Hematopoietic multipotent progenitor cell (in vitro differentiated cells): ENCODE measurements around the gene CCDC179. TPM values are rescaled to one million over a fixed set of nuclear protein-coding genes. Genes with fewer than 3 reads are reported as not detected.

Source experiments
- DNase-seq, 3 donors: peaks; one replicate each; pipeline ENCODE4 v3.0.0-alpha.2; 2011 to 2015; ENCODE audit warnings: low read depth in 2 of 3, low spot score in 2 of 3
- total RNA-seq: library from RNA; depleted of rRNA; stranded (reverse); fragments of >200 nt; gene quantifications from one replicate; pipeline ENCODE4 v1.2.3, GENCODE V29; 2012

Gene CCDC179
- total RNA-seq: not detected

DNA sequence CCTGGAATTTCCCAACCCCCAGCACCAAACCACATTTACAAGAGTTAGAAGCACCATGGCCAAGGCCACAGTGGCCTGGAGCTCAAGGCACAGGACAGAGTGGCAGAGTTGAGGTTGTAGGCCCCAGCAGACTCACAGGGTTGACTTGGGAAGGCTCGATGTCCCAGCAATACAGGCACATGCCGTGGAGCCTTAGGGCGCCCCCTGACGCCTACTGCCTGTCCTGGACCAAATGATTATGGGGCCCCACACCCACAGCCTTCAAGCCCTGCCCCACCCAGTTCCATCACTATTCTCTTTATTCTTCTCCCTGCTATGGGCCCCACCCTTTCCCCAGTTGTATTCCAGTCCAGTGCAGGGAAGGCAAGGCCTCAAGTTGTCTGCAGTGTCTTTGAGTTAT lies at the start of gene CCDC179:
Gene CCDC179, minus strand, starts transcription at position 234 of the 400 bp plus-strand sequence. Its CDS starts 53 bp downstream, at position 181.
- DNase-seq: no peak

GRCh38 chr11:22903782-22904181 lies 43.5 kb upstream of the CCDC179 start:
- no peak for DNase-seq

DNA sequence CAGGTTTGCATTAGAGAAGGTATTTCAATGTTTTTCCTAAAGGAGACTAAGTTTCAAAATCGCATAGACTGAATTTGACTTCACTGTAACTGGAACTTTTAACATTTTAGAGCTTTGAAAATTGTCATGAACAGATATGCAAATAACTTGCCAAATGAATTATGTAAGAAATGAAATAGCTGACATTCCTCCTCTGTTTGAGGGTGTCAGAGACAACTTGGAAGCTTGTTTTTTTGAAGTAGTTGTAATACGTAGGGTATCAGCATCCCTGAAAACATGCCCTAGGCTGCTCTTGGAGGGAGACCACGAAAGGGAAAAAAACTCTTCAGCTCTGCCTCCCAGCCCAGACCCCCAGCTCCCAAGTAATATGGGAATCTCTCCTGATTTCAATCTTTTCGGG lies 41.3 kb upstream of the CCDC179 start:
- no peak for DNase-seq

- DNase-seq: no peak
Measured at GRCh38 chr11:22900764-22901486, 40.7 kb upstream of the CCDC179 start.

DNA sequence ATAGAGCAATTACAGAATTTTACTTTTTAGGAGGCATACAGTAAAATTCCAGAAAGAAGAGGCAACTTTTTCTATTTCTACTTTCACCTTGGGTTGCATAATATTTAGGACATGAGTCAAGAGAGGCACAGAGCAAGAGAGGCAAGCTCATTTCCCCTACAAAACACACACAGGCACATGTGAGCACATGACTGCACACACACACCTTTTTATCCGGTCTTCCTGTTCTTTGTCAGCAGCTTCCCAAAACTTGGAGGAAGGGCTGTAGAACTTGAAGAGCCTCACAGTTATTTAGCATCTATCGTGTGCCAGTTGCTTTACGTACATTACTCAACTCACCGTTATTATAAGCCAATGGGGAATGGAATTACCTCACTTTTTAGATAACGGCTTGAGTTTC lies 37.8 kb upstream of the CCDC179 start:
- DNase-seq: no peak

GRCh38 chr11:22890227-22890626 lies 30.0 kb upstream of the CCDC179 start:
- DNase-seq: no peak

- DNase-seq: no peak
Measured at GRCh38 chr11:22884217-22884616, 23.9 kb upstream of the CCDC179 start.

GRCh38 chr11:22879630-22880029 lies 19.4 kb upstream of the CCDC179 start:
- no peak for DNase-seq

DNA sequence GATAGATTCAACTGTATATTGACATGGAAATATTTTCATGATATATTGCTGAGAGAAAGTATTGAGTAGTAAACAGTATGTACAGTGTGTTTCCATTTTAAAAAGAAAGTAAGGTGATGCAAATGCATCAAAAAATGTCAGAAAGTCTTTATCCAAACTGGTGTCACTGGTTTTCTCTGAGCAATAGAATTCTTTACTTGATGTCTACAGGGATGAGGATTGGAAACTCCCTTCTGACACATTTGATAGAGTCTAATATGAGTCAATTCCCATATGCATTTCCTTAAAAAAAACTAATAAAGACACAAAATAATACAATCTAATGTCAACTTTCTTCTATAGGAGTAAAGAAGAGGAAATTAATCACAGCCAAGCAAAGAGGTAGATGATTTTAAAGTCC lies 18.3 kb upstream of the CCDC179 start:
- DNase-seq: no peak

- no peak for DNase-seq
Measured at GRCh38 chr11:22878039-22878438, 17.8 kb upstream of the CCDC179 start.

DNA sequence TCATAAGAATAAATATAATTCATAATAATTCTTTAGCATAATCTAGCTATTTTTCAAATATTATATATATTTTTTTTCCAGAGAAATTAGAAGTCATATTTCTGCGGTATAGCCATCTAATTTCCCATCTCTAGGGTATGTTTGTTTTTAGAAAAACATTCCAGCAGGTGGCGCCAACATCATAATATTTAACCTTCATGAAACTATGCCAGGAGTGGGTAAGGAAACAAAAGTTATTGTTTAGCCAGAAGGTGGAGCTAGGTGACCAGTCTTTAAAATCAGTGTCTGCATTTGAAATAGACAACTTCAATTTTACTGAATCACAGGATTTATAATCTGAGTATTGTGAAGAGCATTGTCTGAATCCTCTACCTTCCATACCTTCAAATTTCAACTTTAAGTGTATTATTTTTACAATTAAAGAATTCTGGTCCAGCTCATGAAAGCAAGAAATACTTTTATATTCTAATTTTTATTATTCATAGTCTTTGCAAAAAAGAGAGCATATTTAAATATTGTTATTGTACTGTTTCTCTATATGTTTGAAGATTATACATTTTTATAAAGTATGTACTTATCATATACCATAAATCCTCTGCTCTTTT lies 15.7 kb upstream of the CCDC179 start:
- peak; percentile 40 to 92 (median 78) for DNase-seq

DNA sequence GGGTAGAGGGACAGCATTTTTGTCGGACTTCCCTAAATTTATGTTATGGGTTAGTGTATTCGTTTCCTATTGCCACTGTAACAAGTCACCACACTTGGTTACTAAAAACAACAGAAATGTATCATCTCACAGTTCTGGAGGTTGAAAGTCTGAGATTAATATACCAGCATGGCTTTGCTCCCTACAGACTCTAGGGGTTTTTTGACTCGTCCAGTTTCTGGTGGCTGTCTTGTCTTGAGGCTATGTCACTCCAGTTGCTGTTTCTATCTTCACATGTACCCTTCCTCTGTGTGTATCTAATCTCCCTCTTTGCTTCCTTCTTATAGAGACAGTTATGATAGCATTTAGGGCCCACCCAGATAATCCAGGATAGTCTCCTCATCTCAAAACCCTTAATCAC lies 9.1 kb upstream of the CCDC179 start:
- no peak for DNase-seq

DNA sequence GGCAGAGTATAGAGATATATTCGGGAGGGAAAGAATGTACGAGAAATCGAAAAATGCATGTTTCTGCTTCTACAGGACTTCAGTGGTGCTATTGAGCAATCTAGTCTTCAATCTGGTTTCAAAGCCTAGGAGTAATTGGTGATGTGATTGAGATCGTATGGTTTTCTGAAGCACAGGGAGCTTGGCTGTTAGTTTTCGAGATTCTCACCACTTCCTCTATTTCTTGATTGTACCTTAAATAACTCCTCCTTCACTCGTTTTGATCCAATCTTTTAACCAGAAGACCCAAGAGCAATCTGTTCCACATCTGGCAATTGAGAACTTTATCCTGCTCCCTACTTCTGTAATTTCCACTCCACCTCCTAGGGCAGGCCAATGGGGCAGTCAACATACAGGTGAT lies 518 bp downstream of the CCDC179 start:
- DNase-seq: no peak

DNA sequence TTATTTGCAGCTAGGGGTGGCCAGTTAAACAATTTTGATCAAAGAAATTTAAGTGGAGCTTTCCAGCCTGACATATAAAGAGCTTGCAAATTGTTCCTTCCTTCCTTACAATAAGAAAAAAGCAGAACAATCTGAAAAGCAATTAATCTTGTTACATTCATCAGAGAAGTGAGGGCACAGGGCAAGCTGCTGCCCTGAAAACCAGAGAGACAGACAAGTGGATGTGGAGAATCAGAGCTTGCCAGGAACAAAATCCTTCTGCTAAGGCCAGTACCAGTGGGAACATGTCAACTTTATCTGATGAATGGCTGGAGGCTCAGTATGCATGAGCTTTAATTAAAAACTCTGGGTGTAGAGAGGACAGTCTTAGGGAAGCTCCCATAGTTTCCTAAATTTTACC lies 8.8 kb downstream of the CCDC179 start:
- peak in 1 of 3 donors; percentile 57 for DNase-seq

GRCh38 chr11:22846726-22847125 lies 13.5 kb downstream of the CCDC179 start:
- no peak for DNase-seq

DNA sequence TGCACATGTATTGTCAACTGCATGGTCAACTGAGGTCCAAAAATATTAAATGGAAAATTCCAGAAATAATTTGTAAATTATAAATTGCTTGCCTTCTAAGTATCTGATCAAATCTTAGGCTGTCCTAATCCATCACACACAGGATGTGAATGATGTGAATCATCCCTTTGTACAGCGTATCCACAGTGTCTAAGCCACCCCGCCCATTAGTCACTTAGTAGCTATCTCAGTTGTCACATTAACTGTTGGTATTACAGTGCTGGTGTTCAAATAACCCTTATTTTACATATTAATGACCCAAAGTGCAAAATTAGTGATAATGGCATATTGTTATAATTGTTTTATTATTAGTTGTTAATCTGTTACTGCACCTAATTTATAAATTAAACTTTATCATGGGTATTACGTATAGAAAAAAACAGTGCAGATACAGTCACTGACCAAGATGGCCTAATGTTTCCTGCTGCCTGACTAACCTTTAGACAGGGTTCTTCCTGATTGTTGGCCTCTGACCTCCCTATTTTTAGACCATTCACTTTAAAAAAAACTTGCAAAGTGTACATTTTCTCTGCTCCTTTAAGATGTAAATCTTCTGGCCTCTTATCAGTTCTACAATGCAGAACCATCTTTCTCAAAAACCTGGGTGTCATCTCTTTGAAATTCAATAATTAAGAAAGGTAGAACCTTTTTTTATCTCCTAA lies 27.8 kb downstream of the CCDC179 start:
- no peak for DNase-seq

GRCh38 chr11:22830082-22830414 lies 30.2 kb downstream of the CCDC179 start:
- DNase-seq: no peak

GRCh38 chr11:22829231-22830081 lies 30.8 kb downstream of the CCDC179 start, which contains the start of gene SVIP:
Gene SVIP, minus strand, starts transcription at chr11:22829801. Its CDS starts 53 bp downstream, at chr11:22829748.
- peak; percentile 85 to 99 (median 97) for DNase-seq

GRCh38 chr11:22828373-22828772 lies 31.9 kb downstream of the CCDC179 start:
- no peak for DNase-seq

GRCh38 chr11:22822203-22822602 lies 38.1 kb downstream of the CCDC179 start:
- DNase-seq: no peak

GRCh38 chr11:22809893-22810292 lies 50.4 kb downstream of the CCDC179 start:
- DNase-seq: no peak
